ENCODE results near the gene ZNF45.
A peak's percentile ranks its signal among the peaks of the same experiment; 100 is the strongest.
"Not testable (repeated sequence)": the region's sequence is repeated elsewhere in the genome, so short reads cannot be mapped to it uniquely, and the experiment has no call there.

Gene ZNF45

GRCh38 chr19:43910884-43911283 lies 24.2 kb downstream of the ZNF45 start:
- DNase-seq, result no peak

GRCh38 chr19:43908659-43909058 lies 26.4 kb downstream of the ZNF45 start:
- DNase-seq, result no peak

GRCh38 chr19:43906774-43907173 lies 28.3 kb downstream of the ZNF45 start:
- no peak for DNase-seq

GRCh38 chr19:43905897-43906296 lies 29.2 kb downstream of the ZNF45 start:
- DNase-seq, result no peak

GRCh38 chr19:43902399-43902798 lies 32.7 kb downstream of the ZNF45 start:
- no peak for DNase-seq

GRCh38 chr19:43901395-43902390 lies 33.4 kb downstream of the ZNF45 start:
- DNase-seq, result peak in 5 of 6 experiments; percentile 33 to 67 (median 45)

- no peak for DNase-seq
These were observed 39.3 kb downstream of the ZNF45 start for GRCh38 chr19:43895727-43896308.

GRCh38 chr19:43883864-43884263 lies 51.2 kb downstream of the ZNF45 start, which contains the start of gene ZNF404:
Gene ZNF404 (minus strand): TSS chr19:43883964.
- no peak for DNase-seq

GRCh38 chr19:43880483-43880882 lies 54.6 kb downstream of the ZNF45 start:
- DNase-seq, result no peak

- DNase-seq, result no peak
These were observed 62.3 kb downstream of the ZNF45 start for GRCh38 chr19:43872547-43873336.

- DNase-seq, result not testable (repeated sequence)
These were observed 68.2 kb downstream of the ZNF45 start for GRCh38 chr19:43866923-43867322.
